ENCODE data around the gene PI3.
"Not testable (repeated sequence)": the region's sequence is repeated elsewhere in the genome, so short reads cannot be mapped to it uniquely, and the experiment has no call there.

PI3 gene

GRCh38 chr20:45174434-45175364 lies at the start of gene PI3:
Gene PI3 (plus strand): TSS chr20:45174902. CDS start chr20:45174923, 21 bp downstream.
- no peak for DNase-seq (ENCODE audit: low read depth in 2 of 2)

- DNase-seq (ENCODE audit: low read depth in 2 of 2) = no peak
These were observed 46.6 kb upstream of the PI3 start for GRCh38 chr20:45128099-45128498.

GRCh38 chr20:45136911-45137310 lies 37.8 kb upstream of the PI3 start:
- no peak for DNase-seq (ENCODE audit: low read depth in 2 of 2)

- no peak for DNase-seq (ENCODE audit: low read depth in 2 of 2)
These were observed 36.0 kb upstream of the PI3 start for GRCh38 chr20:45138561-45139300.

GRCh38 chr20:45139733-45140375 lies 34.8 kb upstream of the PI3 start:
- DNase-seq (ENCODE audit: low read depth in 2 of 2) = not testable (repeated sequence)

- no peak for DNase-seq (ENCODE audit: low read depth in 2 of 2)
These were observed 33.9 kb upstream of the PI3 start for GRCh38 chr20:45140836-45141235.

GRCh38 chr20:45149062-45149461 lies 25.6 kb upstream of the PI3 start:
- no peak for DNase-seq (ENCODE audit: low read depth in 2 of 2)

GRCh38 chr20:45152405-45152804 lies 22.3 kb upstream of the PI3 start:
- no peak for DNase-seq (ENCODE audit: low read depth in 2 of 2)

GRCh38 chr20:45153147-45153546 lies 21.6 kb upstream of the PI3 start:
- no peak for DNase-seq (ENCODE audit: low read depth in 2 of 2)

- no peak for DNase-seq (ENCODE audit: low read depth in 2 of 2)
These were observed 20.9 kb upstream of the PI3 start for GRCh38 chr20:45153752-45154151.

- no peak for DNase-seq (ENCODE audit: low read depth in 2 of 2)
These were observed 20.5 kb upstream of the PI3 start for GRCh38 chr20:45154183-45154582.

- not testable (repeated sequence) for DNase-seq (ENCODE audit: low read depth in 2 of 2)
These were observed 19.9 kb upstream of the PI3 start for GRCh38 chr20:45154794-45155193.

- DNase-seq (ENCODE audit: low read depth in 2 of 2) = no peak
These were observed 18.0 kb upstream of the PI3 start for GRCh38 chr20:45156713-45157112.

GRCh38 chr20:45157962-45158361 lies 16.7 kb upstream of the PI3 start:
- no peak for DNase-seq (ENCODE audit: low read depth in 2 of 2)

- no peak for DNase-seq (ENCODE audit: low read depth in 2 of 2)
These were observed 11.5 kb upstream of the PI3 start for GRCh38 chr20:45163083-45163803.

- DNase-seq (ENCODE audit: low read depth in 2 of 2) = no peak
These were observed 9.8 kb upstream of the PI3 start for GRCh38 chr20:45164906-45165305.

GRCh38 chr20:45173522-45173921 lies 1.2 kb upstream of the PI3 start:
- DNase-seq (ENCODE audit: low read depth in 2 of 2) = no peak

GRCh38 chr20:45176526-45177267 lies 2.0 kb downstream of the PI3 start:
- no peak for DNase-seq (ENCODE audit: low read depth in 2 of 2)

- DNase-seq (ENCODE audit: low read depth in 2 of 2) = no peak
These were observed 4.5 kb downstream of the PI3 start for GRCh38 chr20:45179166-45179565.

- DNase-seq (ENCODE audit: low read depth in 2 of 2) = no peak
These were observed 6.9 kb downstream of the PI3 start for GRCh38 chr20:45181639-45182038.

- no peak for DNase-seq (ENCODE audit: low read depth in 2 of 2)
These were observed 8.4 kb downstream of the PI3 start for GRCh38 chr20:45183084-45183483.

Data from stimulated activated CD8-positive, alpha-beta memory T cell treated with anti-CD3 and anti-CD28 coated beads, Interleukin-15, amount 100 ng/mL, for 4 hours (primary cell).